Stimulated activated naive CD4-positive, alpha-beta T cell (primary cell): ENCODE measurements around the gene USP17L22.
"Not testable (repeated sequence)": the region's sequence is repeated elsewhere in the genome, so short reads cannot be mapped to it uniquely, and the experiment has no call there.

Experiments used
- DNase-seq, 6 experiments: peaks; one replicate each; lab custom pipeline; 2025; lab: John Stamatoyannopoulos, UW

USP17L22 gene, protein sequence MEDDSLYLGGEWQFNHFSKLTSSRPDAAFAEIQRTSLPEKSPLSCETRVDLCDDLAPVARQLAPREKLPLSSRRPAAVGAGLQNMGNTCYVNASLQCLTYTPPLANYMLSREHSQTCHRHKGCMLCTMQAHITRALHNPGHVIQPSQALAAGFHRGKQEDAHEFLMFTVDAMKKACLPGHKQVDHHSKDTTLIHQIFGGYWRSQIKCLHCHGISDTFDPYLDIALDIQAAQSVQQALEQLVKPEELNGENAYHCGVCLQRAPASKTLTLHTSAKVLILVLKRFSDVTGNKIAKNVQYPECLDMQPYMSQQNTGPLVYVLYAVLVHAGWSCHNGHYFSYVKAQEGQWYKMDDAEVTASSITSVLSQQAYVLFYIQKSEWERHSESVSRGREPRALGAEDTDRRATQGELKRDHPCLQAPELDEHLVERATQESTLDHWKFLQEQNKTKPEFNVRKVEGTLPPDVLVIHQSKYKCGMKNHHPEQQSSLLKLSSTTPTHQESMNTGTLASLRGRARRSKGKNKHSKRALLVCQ

DNA sequence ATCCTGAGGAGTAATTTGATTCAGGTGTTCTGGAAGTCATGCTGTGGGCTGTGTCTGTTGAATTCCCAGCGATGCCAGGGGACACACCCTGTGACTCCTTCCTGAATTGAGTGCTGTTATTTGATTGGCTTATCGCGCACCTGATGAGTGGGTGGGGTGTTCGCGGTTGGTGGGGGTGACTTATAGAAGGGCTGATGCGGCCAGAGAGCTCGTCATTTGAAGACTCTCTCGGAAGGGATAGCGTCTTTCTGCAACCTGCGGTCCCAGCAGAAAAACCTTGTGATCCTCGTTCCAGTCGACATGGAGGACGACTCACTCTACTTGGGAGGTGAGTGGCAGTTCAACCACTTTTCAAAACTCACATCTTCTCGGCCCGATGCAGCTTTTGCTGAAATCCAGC lies at the start of gene USP17L22:
USP17L22 (plus strand) TSS at position 301 of the 400 bp plus-strand sequence; CDS start at position 301, 0 bp downstream.
- DNase-seq, result not testable (repeated sequence)

DNA sequence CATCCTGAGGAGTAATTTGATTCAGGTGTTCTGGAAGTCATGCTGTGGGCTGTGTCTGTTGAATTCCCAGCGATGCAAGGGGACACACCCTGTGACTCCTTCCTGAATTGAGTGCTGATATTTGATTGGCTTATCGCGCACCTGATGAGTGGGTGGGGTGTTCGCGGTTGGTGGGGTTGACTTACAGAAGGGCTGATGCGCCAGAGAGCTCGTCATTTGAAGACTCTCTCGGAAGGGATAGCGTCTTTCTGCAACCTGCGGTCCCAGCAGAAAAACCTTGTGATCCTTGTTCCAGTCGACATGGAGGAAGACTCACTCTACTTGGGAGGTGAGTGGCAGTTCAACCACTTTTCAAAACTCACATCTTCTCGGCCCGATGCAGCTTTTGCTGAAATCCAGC lies 47.6 kb upstream of the USP17L22 start, which contains the start of gene USP17L12:
USP17L12 (plus strand) TSS at position 301 of the 400 bp plus-strand sequence; CDS start at position 301, 0 bp downstream.
- not testable (repeated sequence) for DNase-seq

DNA sequence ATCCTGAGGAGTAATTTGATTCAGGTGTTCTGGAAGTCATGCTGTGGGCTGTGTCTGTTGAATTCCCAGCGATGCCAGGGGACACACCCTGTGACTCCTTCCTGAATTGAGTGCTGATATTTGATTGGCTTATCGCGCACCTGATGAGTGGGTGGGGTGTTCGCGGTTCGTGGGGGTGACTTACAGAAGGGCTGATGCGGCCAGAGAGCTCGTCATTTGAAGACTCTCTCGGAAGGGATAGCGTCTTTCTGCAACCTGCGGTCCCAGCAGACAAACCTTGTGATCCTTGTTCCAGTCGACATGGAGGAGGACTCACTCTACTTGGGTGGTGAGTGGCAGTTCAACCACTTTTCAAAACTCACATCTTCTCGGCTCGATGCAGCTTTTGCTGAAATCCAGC lies 42.8 kb upstream of the USP17L22 start, which contains the start of gene USP17L13:
USP17L13 (plus strand) TSS at position 301 of the 400 bp plus-strand sequence; CDS start at position 301, 0 bp downstream.
- not testable (repeated sequence) for DNase-seq

DNA sequence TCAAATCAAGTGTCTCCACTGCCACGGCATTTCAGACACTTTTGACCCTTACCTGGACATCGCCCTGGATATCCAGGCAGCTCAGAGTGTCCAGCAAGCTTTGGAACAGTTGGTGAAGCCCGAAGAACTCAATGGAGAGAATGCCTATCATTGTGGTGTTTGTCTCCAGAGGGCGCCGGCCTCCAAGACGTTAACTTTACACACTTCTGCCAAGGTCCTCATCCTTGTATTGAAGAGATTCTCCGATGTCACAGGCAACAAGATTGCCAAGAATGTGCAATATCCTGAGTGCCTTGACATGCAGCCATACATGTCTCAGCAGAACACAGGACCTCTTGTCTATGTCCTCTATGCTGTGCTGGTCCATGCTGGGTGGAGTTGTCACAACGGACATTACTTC lies 37.2 kb upstream of the USP17L22 start:
- not testable (repeated sequence) for DNase-seq

DNA sequence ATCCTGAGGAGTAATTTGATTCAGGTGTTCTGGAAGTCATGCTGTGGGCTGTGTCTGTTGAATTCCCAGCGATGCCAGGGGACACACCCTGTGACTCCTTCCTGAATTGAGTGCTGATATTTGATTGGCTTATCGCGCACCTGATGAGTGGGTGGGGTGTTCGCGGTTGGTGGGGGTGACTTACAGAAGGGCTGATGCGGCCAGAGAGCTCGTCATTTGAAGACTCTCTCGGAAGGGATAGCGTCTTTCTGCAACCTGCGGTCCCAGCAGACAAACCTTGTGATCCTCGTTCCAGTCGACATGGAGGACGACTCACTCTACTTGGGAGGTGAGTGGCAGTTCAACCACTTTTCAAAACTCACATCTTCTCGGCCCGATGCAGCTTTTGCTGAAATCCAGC lies 33.3 kb upstream of the USP17L22 start, which contains the start of gene USP17L15:
USP17L15 (plus strand) TSS at position 301 of the 400 bp plus-strand sequence; CDS start at position 301, 0 bp downstream.
- DNase-seq, result not testable (repeated sequence)

DNA sequence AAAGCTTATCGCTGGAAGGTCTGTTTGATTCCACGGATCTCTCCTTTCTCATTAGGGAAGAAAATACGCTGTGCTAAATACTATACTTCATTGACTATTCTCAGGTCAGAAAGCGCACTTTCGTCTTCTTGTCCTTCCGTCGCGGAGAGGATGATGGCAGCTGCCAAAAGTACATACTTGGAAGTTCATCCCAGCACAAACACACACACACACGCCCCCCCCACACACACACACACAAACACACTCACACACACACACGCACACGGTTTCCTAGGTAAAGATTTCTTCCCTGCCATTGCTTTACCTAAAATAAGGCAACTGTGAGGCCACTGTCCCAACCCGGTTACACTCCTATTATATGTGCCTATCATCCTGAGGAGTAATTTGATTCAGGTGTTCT lies 29.0 kb upstream of the USP17L22 start:
- DNase-seq, result not testable (repeated sequence)

DNA sequence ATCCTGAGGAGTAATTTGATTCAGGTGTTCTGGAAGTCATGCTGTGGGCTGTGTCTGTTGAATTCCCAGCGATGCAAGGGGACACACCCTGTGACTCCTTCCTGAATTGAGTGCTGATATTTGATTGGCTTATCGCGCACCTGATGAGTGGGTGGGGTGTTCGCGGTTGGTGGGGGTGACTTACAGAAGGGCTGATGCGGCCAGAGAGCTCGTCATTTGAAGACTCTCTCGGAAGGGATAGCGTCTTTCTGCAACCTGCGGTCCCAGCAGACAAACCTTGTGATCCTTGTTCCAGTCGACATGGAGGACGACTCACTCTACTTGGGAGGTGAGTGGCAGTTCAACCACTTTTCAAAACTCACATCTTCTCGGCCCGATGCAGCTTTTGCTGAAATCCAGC lies 23.8 kb upstream of the USP17L22 start, which contains the start of gene USP17L17:
USP17L17 (plus strand) TSS at position 301 of the 400 bp plus-strand sequence; CDS start at position 301, 0 bp downstream.
- not testable (repeated sequence) for DNase-seq

DNA sequence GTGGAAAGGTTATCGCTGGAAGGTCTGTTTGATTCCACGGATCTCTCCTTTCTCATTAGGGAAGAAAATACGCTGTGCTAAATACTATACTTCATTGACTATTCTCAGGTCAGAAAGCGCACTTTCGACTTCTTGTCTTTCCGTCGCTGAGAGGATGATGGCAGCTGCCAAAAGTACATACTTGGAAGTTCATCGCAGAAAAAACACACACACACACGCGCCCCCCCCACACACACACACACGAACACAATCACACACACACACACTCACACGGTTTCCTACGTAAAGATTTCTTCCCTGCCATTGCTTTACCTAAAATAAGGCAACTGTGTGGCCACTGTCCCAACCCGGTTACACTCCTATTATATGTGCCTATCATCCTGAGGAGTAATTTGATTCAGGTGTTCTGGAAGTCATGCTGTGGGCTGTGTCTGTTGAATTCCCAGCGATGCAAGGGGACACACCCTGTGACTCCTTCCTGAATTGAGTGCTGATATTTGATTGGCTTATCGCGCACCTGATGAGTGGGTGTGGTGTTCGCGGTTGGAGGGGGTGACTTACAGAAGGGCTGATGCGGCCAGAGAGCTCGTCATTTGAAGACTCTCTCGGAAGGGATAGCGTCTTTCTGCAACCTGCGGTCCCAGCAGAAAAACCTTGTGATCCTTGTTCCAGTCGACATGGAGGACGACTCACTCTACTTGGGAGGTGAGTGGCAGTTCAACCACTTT lies 19.3 kb upstream of the USP17L22 start, which contains the start of gene USP17L18:
USP17L18 (plus strand) TSS at position 678 of the 728 bp plus-strand sequence; CDS start at position 678, 0 bp downstream.
- DNase-seq, result not testable (repeated sequence)

DNA sequence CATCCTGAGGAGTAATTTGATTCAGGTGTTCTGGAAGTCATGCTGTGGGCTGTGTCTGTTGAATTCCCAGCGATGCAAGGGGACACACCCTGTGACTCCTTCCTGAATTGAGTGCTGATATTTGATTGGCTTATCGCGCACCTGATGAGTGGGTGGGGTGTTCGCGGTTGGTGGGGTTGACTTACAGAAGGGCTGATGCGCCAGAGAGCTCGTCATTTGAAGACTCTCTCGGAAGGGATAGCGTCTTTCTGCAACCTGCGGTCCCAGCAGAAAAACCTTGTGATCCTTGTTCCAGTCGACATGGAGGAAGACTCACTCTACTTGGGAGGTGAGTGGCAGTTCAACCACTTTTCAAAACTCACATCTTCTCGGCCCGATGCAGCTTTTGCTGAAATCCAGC lies 14.3 kb upstream of the USP17L22 start, which contains the start of gene USP17L19:
USP17L19 (plus strand) TSS at position 301 of the 400 bp plus-strand sequence; CDS start at position 301, 0 bp downstream.
- DNase-seq, result not testable (repeated sequence)

DNA sequence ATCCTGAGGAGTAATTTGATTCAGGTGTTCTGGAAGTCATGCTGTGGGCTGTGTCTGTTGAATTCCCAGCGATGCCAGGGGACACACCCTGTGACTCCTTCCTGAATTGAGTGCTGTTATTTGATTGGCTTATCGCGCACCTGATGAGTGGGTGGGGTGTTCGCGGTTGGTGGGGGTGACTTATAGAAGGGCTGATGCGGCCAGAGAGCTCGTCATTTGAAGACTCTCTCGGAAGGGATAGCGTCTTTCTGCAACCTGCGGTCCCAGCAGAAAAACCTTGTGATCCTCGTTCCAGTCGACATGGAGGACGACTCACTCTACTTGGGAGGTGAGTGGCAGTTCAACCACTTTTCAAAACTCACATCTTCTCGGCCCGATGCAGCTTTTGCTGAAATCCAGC lies 9.6 kb upstream of the USP17L22 start, which contains the start of gene USP17L20:
USP17L20 (plus strand) TSS at position 301 of the 400 bp plus-strand sequence; CDS start at position 301, 0 bp downstream.
- not testable (repeated sequence) for DNase-seq

DNA sequence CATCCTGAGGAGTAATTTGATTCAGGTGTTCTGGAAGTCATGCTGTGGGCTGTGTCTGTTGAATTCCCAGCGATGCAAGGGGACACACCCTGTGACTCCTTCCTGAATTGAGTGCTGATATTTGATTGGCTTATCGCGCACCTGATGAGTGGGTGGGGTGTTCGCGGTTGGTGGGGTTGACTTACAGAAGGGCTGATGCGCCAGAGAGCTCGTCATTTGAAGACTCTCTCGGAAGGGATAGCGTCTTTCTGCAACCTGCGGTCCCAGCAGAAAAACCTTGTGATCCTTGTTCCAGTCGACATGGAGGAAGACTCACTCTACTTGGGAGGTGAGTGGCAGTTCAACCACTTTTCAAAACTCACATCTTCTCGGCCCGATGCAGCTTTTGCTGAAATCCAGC lies 4.8 kb upstream of the USP17L22 start, which contains the start of gene USP17L21:
USP17L21 (plus strand) TSS at position 301 of the 400 bp plus-strand sequence; CDS start at position 301, 0 bp downstream.
- not testable (repeated sequence) for DNase-seq

DNA sequence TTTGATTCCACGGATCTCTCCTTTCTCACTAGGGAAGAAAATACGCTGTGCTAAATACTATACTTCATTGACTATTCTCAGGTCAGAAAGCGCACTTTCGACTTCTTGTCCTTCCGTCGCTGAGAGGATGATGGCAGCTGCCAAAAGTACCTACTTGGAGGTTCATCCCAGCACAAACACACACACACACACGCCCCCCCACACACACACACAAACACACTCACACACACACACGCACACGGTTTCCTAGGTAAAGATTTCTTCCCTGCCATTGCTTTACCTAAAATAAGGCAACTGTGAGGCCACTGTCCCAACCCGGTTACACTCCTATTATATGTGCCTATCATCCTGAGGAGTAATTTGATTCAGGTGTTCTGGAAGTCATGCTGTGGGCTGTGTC lies 4.3 kb downstream of the USP17L22 start:
- not testable (repeated sequence) for DNase-seq
